ENCODE data around the gene CARD11.

The CARD11 gene

GRCh38 chr7:2930310-2931033 lies 113.2 kb downstream of the CARD11 start:
- TF ChIP-seq TCF4 (CRISPR knock-in tag; IDR thresholded peaks at IDR 0.05; ENCODE audit: borderline replicate concordance): no peak
- no peak for TF ChIP-seq ZNF70 (CRISPR knock-in tag; IDR thresholded peaks at IDR 0.05)
- no peak for TF ChIP-seq ZNF565 (CRISPR knock-in tag; conservative IDR thresholded peaks at IDR 0.05; ENCODE audit: low read depth)
- no peak for TF ChIP-seq CREB5 (CRISPR knock-in tag; IDR thresholded peaks at IDR 0.05; ENCODE audit: low read depth)
- TF ChIP-seq ARNTL (CRISPR knock-in tag; IDR thresholded peaks at IDR 0.05; ENCODE audit: borderline replicate concordance, low read depth): no peak
- TF ChIP-seq SNAI2 (CRISPR knock-in tag; IDR thresholded peaks at IDR 0.05): no peak
- TF ChIP-seq PPARA (CRISPR knock-in tag; IDR thresholded peaks at IDR 0.05; ENCODE audit: borderline replicate concordance): no peak
- TF ChIP-seq, protein P1, sequence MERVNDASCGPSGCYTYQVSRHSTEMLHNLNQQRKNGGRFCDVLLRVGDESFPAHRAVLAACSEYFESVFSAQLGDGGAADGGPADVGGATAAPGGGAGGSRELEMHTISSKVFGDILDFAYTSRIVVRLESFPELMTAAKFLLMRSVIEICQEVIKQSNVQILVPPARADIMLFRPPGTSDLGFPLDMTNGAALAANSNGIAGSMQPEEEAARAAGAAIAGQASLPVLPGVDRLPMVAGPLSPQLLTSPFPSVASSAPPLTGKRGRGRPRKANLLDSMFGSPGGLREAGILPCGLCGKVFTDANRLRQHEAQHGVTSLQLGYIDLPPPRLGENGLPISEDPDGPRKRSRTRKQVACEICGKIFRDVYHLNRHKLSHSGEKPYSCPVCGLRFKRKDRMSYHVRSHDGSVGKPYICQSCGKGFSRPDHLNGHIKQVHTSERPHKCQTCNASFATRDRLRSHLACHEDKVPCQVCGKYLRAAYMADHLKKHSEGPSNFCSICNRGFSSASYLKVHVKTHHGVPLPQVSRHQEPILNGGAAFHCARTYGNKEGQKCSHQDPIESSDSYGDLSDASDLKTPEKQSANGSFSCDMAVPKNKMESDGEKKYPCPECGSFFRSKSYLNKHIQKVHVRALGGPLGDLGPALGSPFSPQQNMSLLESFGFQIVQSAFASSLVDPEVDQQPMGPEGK (CRISPR knock-in tag; IDR thresholded peaks at IDR 0.05; ENCODE audit: borderline replicate concordance): no peak
- TF ChIP-seq TOX (CRISPR knock-in tag; IDR thresholded peaks at IDR 0.05; ENCODE audit: borderline replicate concordance): no peak
- no peak for TF ChIP-seq ZFP30 (CRISPR knock-in tag; IDR thresholded peaks at IDR 0.05)
- TF ChIP-seq ZC3H10 (CRISPR knock-in tag; IDR thresholded peaks at IDR 0.05): no peak
- TF ChIP-seq, protein P2, sequence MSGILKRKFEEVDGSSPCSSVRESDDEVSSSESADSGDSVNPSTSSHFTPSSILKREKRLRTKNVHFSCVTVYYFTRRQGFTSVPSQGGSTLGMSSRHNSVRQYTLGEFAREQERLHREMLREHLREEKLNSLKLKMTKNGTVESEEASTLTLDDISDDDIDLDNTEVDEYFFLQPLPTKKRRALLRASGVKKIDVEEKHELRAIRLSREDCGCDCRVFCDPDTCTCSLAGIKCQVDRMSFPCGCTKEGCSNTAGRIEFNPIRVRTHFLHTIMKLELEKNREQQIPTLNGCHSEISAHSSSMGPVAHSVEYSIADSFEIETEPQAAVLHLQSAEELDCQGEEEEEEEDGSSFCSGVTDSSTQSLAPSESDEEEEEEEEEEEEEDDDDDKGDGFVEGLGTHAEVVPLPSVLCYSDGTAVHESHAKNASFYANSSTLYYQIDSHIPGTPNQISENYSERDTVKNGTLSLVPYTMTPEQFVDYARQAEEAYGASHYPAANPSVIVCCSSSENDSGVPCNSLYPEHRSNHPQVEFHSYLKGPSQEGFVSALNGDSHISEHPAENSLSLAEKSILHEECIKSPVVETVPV (CRISPR knock-in tag; IDR thresholded peaks at IDR 0.05): no peak
- no peak for ATAC-seq

DNA sequence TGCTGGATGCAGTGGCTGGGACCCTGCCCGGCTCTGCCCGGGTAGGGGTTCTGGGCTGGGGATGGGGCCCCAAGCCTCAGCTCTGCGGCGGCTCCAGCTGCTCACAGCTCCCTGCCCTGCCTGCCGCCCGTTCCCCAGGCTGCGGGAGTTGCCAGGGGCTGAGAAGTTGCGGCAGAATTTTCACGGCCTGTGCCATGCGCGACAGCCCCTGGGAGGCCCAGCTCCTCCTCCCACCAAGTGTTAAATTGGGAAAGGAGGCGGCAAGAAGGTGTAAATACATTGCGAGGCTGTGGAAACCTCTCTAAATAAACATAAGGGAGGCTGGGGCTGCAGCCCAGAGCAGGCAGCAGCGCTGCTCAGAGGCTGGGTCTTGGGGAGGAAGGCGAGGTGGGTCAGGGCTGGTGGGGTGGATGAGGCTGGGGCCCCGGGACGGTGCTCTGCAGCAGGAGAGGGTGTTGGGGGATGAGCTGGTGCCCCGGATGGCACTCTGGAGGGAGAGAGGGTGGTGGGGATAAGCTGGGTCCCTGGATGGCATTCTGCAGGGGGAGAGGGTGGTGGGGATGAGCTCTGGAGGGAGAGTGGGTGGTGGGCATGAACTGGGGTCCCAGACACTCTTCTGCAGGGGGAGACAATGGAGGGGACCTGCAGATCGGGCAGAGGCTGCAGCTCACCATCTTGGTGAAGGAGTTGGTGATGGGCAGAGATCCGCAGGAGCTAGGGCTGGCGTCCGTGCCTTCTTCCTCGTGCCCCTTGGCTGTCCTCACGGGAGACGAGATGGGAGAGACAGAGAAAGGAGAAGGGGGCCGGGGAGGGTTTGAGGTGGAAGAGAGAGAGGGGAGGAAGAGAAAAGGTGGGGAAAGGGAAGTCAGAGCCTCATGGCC lies 114.1 kb downstream of the CARD11 start:
- peak; percentile 24; the same call in 2 of the 3 replicates for ATAC-seq

More for the DNA sequence above, 114.1 kb downstream of the CARD11 start:
- no peak for TF ChIP-seq RARB (CRISPR knock-in tag; IDR thresholded peaks at IDR 0.05)
- TF ChIP-seq, protein P1 (CRISPR knock-in tag; IDR thresholded peaks at IDR 0.05; ENCODE audit: borderline replicate concordance): no peak
- no peak for TF ChIP-seq PPARA (CRISPR knock-in tag; IDR thresholded peaks at IDR 0.05; ENCODE audit: borderline replicate concordance)
- no peak for TF ChIP-seq ARNTL (CRISPR knock-in tag; IDR thresholded peaks at IDR 0.05; ENCODE audit: borderline replicate concordance, low read depth)
- no peak for TF ChIP-seq ISL1 (CRISPR knock-in tag; IDR thresholded peaks at IDR 0.05)
- no peak for TF ChIP-seq ZNF8 (CRISPR knock-in tag; IDR thresholded peaks at IDR 0.05)
- no peak for TF ChIP-seq ESRRG (CRISPR knock-in tag; IDR thresholded peaks at IDR 0.05)
- TF ChIP-seq BACH2 (CRISPR knock-in tag; IDR thresholded peaks at IDR 0.05; ENCODE audit: borderline replicate concordance): no peak
- no peak for TF ChIP-seq OSR1 (CRISPR knock-in tag; IDR thresholded peaks at IDR 0.05)
- no peak for TF ChIP-seq SNAI2 (CRISPR knock-in tag; IDR thresholded peaks at IDR 0.05)
- no peak for TF ChIP-seq POU6F1 (CRISPR knock-in tag; IDR thresholded peaks at IDR 0.05; ENCODE audit: borderline replicate concordance, low read depth)

Measured in SK-N-SH treated with all-trans-retinoic acid at 6 μM for 48 hours (cell line).